NCI-H345 (cell line): ENCODE data around the gene TMEM204.

Experiments used
- DNase-seq: peaks from one replicate; lab custom pipeline; 2025; lab: John Stamatoyannopoulos, UW

TMEM204 gene

GRCh38 chr16:1557576-1557975 lies 24.1 kb downstream of the TMEM204 start:
- no peak for DNase-seq

GRCh38 chr16:1559446-1559975 lies 26.0 kb downstream of the TMEM204 start:
- DNase-seq = no peak

GRCh38 chr16:1560153-1560552 lies 26.7 kb downstream of the TMEM204 start:
- no peak for DNase-seq

GRCh38 chr16:1560866-1561265 lies 27.4 kb downstream of the TMEM204 start:
- no peak for DNase-seq

- DNase-seq = no peak
Measured at GRCh38 chr16:1561266-1561665, 27.8 kb downstream of the TMEM204 start.

- no peak for DNase-seq
Measured at GRCh38 chr16:1561836-1562235, 28.4 kb downstream of the TMEM204 start.

GRCh38 chr16:1563786-1564185 lies 30.3 kb downstream of the TMEM204 start:
- no peak for DNase-seq

- DNase-seq = no peak
Measured at GRCh38 chr16:1564325-1564724, 30.9 kb downstream of the TMEM204 start.

- DNase-seq = no peak
Measured at GRCh38 chr16:1565083-1565805, 31.8 kb downstream of the TMEM204 start.

- no peak for DNase-seq
Measured at GRCh38 chr16:1567988-1568387, 34.5 kb downstream of the TMEM204 start.

- DNase-seq = no peak
Measured at GRCh38 chr16:1571012-1571671, 37.7 kb downstream of the TMEM204 start.

GRCh38 chr16:1572673-1573072 lies 39.2 kb downstream of the TMEM204 start:
- no peak for DNase-seq

GRCh38 chr16:1573301-1573700 lies 39.8 kb downstream of the TMEM204 start:
- DNase-seq = no peak

- no peak for DNase-seq
Measured at GRCh38 chr16:1575578-1575977, 42.1 kb downstream of the TMEM204 start.

GRCh38 chr16:1579214-1579613 lies 45.7 kb downstream of the TMEM204 start:
- DNase-seq = no peak

- peak; percentile 61 for DNase-seq
Measured at GRCh38 chr16:1580256-1580655, 46.8 kb downstream of the TMEM204 start.

- peak; percentile 91 for DNase-seq
Measured at GRCh38 chr16:1580956-1581355, 47.5 kb downstream of the TMEM204 start.

GRCh38 chr16:1581804-1582203 lies 48.3 kb downstream of the TMEM204 start:
- DNase-seq = no peak

GRCh38 chr16:1583180-1583579 lies 49.7 kb downstream of the TMEM204 start:
- no peak for DNase-seq

- no peak for DNase-seq
Measured at GRCh38 chr16:1584926-1585484, 51.5 kb downstream of the TMEM204 start.

GRCh38 chr16:1590366-1590765 lies 56.9 kb downstream of the TMEM204 start:
- DNase-seq = no peak

- DNase-seq = no peak
Measured at GRCh38 chr16:1590930-1591705, 57.7 kb downstream of the TMEM204 start.
